Activated naive CD8-positive, alpha-beta T cell treated with anti-CD3 and anti-CD28 coated beads, Interleukin-2, amount 50 U/mL, for 24 hours (primary cell): Measurements from ENCODE around the gene MYLK.

ENCODE experiments used
- ATAC-seq: fragments of 150-1000 bp; cut with Tn5 transposase; one replicate; pipeline ENCODE4 v1.10.0; 2021
- DNase-seq: peaks from one replicate; pipeline ENCODE4 v3.0.0; 2021
- H3K27ac Mint-ChIP-seq: one replicate; pipeline ENCODE4 v1.8.0; 2021; ENCODE audit warnings: mild to moderate bottlenecking, mixed read lengths
- H3K27me3 Mint-ChIP-seq: one replicate; pipeline ENCODE4 v1.8.0; 2021; ENCODE audit warnings: mixed read lengths
- H3K36me3 Mint-ChIP-seq: one replicate; pipeline ENCODE4 v1.8.0; 2021; ENCODE audit warnings: low read depth, mixed read lengths
- H3K4me1 Mint-ChIP-seq: one replicate; pipeline ENCODE4 v1.8.0; 2021; ENCODE audit warnings: mixed read lengths
- H3K4me3 Mint-ChIP-seq: one replicate; pipeline ENCODE4 v1.8.0; 2021; ENCODE audit warnings: mild to moderate bottlenecking, moderate library complexity, mixed read lengths
- H3K9me3 Mint-ChIP-seq: one replicate; pipeline ENCODE4 v1.8.0; 2021; ENCODE audit warnings: mixed read lengths

MYLK gene

DNA sequence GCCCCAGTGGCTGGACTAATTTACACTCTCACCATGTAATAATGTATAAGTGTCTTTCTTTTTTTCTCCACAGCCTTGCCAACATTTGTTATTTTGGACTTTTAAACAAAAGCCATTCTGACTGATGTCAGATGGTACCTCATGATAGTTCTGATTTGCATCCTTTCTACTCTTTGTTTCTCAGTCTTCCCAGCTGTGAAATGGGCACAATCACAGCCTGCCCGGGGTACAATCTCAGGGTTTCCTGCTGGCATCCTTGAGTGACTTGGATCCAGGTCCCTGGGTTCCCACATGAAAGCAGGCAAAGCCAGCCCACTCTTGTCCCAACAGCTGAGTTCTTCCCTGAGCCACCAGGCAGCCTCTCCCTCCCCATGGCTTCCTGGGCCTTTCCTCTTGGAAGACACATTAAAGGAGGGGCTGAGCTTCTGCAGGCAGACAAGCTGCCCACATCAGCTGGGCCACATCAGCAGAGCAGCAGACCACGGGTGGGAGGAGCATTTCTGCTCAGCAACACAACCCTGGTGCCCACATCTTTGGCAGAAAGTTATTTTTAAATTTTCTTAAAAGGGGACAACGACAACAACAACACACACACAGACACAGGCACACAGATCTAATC lies 82.0 kb downstream of the MYLK start:
- Mint-ChIP-seq H3K4me1 (no peaks in the 10 kb centered on the region), H3K9me3 (no peaks in the 10 kb centered on the region), H3K27ac (no peak overlapping the region), H3K27me3 (no peaks in the 10 kb centered on the region), H3K36me3 (no peaks in the 10 kb centered on the region), H3K4me3 (no peak overlapping the region)
- ATAC-seq (no peak), DNase-seq (no peak)

DNA sequence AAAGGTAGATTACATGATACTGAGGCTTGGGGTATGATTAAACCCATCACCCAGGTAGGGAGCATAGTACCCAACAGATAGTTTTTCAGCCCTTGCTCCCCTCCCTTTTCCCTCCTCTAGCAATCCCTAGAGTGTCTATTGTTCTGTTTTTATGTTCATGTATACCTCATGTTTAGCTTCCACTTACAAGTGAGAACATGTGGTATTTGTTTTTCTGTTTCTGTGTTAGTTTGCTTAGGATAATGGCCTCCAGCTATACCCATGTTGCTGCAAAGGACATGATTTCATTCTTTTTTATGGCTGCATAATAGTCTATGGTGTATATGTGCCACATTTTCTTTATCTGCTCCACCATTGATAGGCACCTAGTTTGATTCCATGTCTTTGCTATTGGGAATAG lies 82.7 kb downstream of the MYLK start:
- H3K36me3 Mint-ChIP-seq: no peaks in the 10 kb centered on the region
- DNase-seq (no peak), ATAC-seq (no peak)
- no peak overlapping the region for H3K27ac Mint-ChIP-seq
- no peaks in the 10 kb centered on the region for H3K9me3 Mint-ChIP-seq
- no peak overlapping the region for H3K4me3 Mint-ChIP-seq
- H3K27me3 Mint-ChIP-seq: no peaks in the 10 kb centered on the region
- no peaks in the 10 kb centered on the region for H3K4me1 Mint-ChIP-seq

DNA sequence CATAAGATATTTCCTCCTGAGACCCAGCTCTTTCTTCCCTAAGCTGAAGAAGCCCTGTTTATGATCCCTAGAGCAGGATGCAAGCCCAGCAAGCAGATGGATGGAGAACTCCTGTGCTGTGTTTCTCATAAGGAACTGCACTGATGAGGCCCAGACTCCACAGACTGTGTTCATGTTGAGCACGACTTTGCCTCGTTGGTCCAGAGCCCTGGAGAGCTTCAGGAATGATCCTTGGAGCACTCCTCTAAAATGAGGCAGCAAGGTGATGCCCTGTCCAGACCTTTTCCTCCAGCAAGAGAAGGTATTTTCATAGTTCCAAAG lies 83.8 kb downstream of the MYLK start:
- Mint-ChIP-seq H3K27ac (no peak overlapping the region), H3K4me1 (no peaks in the 10 kb centered on the region), H3K27me3 (no peaks in the 10 kb centered on the region), H3K36me3 (no peaks in the 10 kb centered on the region), H3K4me3 (no peak overlapping the region), H3K9me3 (no peaks in the 10 kb centered on the region)
- DNase-seq (no peak), ATAC-seq (no peak)

DNA sequence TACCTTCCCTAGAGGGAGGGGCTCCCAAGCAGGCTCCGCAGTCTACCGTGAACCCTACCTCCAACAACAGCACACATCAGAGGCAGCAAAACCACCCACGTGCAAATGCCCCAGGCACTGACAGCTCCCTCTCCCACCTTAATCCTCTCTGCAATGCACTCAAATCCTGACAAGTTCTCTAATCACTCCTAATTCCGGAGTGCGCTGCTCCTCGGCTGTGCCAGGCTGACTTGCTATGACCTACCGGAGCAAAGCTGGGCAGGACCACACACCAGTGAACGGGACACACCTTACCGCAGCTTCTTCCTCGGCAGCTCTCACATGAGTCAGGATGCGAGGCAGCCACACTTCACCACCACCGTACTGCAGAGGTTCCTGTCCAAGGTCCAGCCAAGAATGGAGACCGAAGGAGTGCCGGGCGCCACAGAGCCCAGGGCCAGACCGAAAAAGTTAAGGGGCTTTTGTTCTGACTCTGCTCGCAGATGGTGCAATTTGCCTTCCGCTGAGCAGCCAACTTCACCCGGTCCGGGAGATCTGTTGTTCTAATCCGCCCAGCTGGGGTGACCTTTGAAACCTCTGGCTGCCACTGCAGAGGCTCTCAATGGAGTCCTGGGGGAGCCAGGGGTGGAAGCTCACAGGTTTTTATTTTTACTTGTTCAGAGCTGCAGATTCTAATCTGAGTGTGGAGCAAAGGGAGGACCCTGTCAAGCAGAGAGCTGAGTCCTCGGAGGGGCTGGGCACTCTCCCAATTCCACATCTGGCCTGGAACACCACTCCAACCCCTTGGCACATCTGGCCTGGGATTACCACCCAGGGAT lies 84.4 kb downstream of the MYLK start:
- Mint-ChIP-seq H3K36me3 (no peaks in the 10 kb centered on the region), H3K27ac (no peak overlapping the region), H3K4me1 (no peaks in the 10 kb centered on the region), H3K27me3 (no peaks in the 10 kb centered on the region), H3K9me3 (no peaks in the 10 kb centered on the region), H3K4me3 (no peak overlapping the region)
- no peak for ATAC-seq
- no peak for DNase-seq

DNA sequence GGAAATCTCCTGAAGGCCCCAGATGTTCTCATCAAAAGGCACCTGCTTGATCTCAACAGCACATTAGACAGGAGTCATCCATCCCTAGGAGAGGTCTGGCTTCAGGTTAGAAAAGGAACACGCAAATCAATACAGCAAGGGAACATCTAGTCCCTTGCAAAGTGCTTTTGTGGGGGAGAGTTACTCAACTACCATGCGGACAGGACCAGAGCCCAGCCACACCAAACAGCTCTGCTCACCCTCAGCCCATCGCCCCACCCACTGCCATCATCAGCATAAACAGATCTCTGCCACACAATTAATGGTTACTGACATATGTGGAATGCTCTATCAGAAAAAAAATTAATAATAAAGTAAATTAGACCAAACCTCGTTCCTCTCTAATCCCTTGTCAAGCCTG lies 85.6 kb downstream of the MYLK start:
- ATAC-seq: no peak
- Mint-ChIP-seq H3K27me3 (no peaks in the 10 kb centered on the region), H3K27ac (no peak overlapping the region), H3K4me1 (no peaks in the 10 kb centered on the region), H3K4me3 (no peak overlapping the region), H3K9me3 (no peaks in the 10 kb centered on the region), H3K36me3 (no peaks in the 10 kb centered on the region)
- no peak for DNase-seq

DNA sequence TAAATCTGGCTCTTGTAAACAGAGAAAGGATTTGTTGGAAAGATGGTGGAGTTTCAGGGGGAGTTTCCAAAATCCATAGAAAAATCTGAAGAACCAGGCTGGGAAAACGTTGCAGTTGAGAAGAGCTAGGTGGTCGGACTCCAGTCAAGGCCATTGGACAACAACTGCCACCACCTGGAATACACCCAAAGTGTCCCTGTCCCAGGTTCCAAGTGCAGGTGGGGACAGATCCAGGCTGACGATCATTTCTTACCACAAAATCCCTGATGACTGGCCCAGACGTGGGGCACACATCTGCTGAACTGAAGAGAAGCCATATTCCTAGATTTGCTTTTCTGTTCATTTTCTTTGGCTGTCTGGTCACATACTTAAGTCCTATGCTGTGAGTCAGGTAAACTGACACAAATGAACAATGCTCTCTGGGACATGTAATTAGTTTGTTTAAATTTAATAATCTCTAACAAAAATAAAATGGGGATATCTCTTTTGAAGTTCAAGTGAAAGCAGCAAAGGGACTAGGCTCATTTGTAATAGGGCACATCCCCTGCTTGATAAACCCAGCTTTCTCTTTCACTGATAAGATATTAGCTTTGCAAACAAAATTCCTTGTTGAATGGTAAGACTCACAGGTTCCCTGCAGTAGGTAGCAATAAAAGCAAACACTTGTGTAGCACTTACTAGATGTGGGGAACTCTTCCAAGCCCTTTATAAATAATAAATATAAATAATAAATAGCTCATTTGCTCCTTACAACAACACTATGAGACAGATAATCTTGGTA lies 88.5 kb downstream of the MYLK start:
- H3K27me3 Mint-ChIP-seq: no peaks in the 10 kb centered on the region
- no peaks in the 10 kb centered on the region for H3K4me1 Mint-ChIP-seq
- no peaks in the 10 kb centered on the region for H3K36me3 Mint-ChIP-seq
- no peak for DNase-seq
- H3K4me3 Mint-ChIP-seq: no peak overlapping the region
- no peak overlapping the region for H3K27ac Mint-ChIP-seq
- no peak for ATAC-seq
- H3K9me3 Mint-ChIP-seq: no peaks in the 10 kb centered on the region

DNA sequence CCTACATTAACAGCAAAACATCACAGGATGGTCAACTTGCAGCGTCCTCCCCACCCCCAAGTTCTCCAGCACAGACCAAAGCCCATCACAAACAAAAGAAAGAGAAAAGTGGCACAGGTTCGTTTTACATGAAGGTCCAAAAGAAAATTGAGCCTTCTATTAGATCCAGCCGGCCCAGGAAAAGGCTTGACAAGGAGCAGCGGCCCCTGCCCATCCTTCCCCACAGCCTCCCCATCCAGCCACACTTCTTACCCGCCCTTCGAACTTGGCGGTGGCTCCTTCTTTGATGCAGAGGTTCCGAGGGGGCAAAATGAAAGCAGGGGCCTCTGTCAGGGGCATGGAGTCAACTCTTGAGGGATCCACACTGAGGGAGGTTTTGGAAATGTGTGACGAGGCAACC lies 90.7 kb downstream of the MYLK start:
- H3K36me3 Mint-ChIP-seq: no peaks in the 10 kb centered on the region
- H3K4me3 Mint-ChIP-seq: no peak overlapping the region
- no peak for DNase-seq
- ATAC-seq: no peak
- H3K27me3 Mint-ChIP-seq: peaks cover 3% of the 10 kb centered on the region
- no peak overlapping the region for H3K27ac Mint-ChIP-seq
- no peaks in the 10 kb centered on the region for H3K9me3 Mint-ChIP-seq
- no peaks in the 10 kb centered on the region for H3K4me1 Mint-ChIP-seq

DNA sequence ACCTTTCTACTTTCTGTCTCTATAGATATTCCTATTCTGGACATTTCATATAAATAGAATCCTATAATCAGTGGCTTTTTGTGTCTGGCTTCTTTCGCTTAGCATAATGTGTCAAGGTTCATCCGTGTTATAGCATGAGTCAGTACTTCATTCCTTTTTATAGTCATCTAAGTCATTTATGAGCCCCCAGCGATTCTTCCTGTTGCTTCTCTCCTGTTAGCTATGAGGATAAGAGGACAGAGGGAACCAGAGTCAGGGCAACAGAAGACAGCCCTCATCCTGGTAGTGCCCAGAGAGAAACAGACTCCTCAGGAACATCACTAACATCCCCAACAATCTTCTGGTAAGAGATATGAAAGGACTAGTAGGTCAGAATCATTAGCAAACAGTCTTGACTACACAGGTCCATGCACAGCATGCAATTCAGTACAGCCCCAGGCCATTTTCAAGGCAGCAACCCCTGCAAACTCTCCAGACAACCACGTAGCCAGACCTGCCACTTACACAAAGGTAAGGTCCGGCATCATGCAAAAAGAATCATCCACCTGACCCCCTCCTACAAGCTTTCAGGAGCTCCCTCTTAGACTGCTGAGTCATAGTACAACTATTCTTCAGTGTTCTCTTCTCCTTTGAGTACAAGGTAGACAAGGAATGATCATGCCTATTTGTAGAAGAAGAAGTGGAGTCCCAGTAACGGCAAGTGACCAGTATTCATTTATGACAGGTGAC lies 91.5 kb downstream of the MYLK start:
- no peak overlapping the region for H3K4me3 Mint-ChIP-seq
- ATAC-seq: no peak
- no peaks in the 10 kb centered on the region for H3K9me3 Mint-ChIP-seq
- peaks cover 3% of the 10 kb centered on the region for H3K27me3 Mint-ChIP-seq
- no peaks in the 10 kb centered on the region for H3K4me1 Mint-ChIP-seq
- no peak for DNase-seq
- no peak overlapping the region for H3K27ac Mint-ChIP-seq
- no peaks in the 10 kb centered on the region for H3K36me3 Mint-ChIP-seq

DNA sequence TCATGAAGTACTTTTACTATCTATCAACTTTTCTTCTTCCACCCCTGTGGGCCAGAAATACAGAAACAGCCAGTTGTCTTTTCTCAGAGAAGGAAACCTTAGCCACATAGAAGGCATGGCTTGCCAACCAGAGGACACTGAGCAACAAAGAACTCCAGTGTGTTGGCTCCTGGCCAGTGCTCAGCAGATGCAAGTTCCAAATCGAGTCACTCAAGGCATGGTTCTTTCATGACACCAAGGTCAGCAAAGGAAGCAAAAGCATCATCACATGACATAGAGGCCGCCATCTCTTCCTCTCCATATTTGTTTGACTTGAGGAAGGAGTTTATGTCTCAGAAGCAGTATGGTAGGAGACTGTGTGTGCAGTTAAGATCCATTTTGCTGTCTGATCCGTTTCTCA lies 92.2 kb downstream of the MYLK start:
- H3K4me1 Mint-ChIP-seq: no peaks in the 10 kb centered on the region
- H3K36me3 Mint-ChIP-seq: no peaks in the 10 kb centered on the region
- no peaks in the 10 kb centered on the region for H3K9me3 Mint-ChIP-seq
- H3K27ac Mint-ChIP-seq: no peak overlapping the region
- H3K4me3 Mint-ChIP-seq: no peak overlapping the region
- peaks cover 3% of the 10 kb centered on the region for H3K27me3 Mint-ChIP-seq
- ATAC-seq: no peak
- no peak for DNase-seq

DNA sequence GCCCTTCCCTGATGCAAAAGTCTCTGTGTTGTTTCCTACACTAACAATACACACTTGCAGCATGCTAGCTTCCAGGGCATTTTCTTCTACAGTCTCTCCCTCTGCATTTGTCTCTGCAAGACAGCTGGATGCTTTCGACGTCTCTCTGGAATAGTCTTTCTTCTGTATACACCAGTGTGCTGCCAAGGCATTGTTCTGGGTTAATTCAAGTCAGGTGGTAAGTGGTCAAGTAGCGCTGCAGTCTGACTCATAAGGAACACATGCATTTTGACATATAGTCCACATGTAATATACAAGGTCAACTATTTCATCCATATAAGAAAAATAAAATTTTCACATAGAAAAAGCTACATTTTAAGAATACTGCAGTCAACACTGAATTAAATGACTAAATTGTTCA lies 92.7 kb downstream of the MYLK start:
- no peak for ATAC-seq
- peaks cover 3% of the 10 kb centered on the region for H3K27me3 Mint-ChIP-seq
- H3K4me3 Mint-ChIP-seq: no peak overlapping the region
- no peak overlapping the region for H3K27ac Mint-ChIP-seq
- no peaks in the 10 kb centered on the region for H3K36me3 Mint-ChIP-seq
- DNase-seq: no peak
- no peaks in the 10 kb centered on the region for H3K4me1 Mint-ChIP-seq
- no peaks in the 10 kb centered on the region for H3K9me3 Mint-ChIP-seq

DNA sequence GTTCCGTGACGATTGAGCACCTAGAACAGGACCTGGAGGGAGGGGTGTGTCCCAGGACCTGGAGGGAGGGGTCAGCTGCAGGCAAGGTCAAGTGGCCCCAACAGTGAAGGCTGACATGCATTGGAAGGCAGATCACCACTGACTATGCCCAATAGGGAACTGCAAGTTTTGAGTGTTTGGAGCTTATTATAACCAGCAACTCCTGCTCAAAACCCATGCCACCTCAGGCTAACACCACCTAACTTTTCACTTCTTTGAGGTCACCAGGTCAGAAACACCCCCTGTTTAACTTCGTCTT lies 93.1 kb downstream of the MYLK start:
- H3K4me1 Mint-ChIP-seq: no peaks in the 10 kb centered on the region
- H3K27ac Mint-ChIP-seq: no peak overlapping the region
- H3K36me3 Mint-ChIP-seq: no peaks in the 10 kb centered on the region
- no peak overlapping the region for H3K4me3 Mint-ChIP-seq
- no peaks in the 10 kb centered on the region for H3K9me3 Mint-ChIP-seq
- DNase-seq: no peak
- peaks cover 3% of the 10 kb centered on the region for H3K27me3 Mint-ChIP-seq
- no peak for ATAC-seq

DNA sequence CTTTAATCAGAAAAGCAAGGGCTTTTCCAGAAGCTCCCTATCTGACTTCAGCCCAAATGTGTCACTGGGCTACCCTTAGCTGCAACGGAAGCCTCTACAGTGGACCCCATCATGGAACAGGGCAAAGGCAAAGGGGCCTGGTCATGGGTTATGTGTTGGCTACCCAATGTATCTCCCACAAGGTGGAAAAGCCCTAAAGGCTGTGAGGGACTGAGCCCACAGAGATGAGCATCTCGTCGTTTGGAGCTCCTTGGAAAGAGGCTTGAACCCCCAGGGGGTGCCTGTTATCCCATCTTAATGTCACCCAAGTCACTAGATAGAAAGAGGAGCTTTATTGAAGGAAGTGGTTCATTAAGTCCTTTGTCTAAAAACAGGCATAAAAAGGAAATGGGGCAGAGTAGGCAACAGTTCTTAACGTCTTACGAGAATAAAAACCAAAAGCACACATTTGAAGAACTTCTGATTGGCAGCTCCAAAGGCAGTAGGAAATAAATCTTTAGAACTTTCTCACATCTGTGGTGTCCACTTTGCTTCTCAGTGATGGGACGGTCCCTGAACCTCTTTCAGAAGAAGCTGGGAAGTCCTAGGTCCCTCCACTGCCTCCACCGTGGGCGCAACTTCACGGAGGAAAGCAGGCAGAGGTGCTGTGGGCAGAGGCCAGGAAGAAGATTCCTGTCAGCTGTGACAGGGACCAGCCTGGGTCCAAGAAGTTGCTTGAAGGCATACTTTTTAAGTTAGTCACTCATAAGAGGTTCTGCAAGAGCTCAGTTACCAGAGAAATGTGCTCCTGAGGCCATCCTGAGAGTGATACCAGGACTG lies 93.7 kb downstream of the MYLK start:
- H3K36me3 Mint-ChIP-seq: no peaks in the 10 kb centered on the region
- H3K27me3 Mint-ChIP-seq: peaks cover 3% of the 10 kb centered on the region
- DNase-seq (no peak), ATAC-seq (no peak)
- no peak overlapping the region for H3K27ac Mint-ChIP-seq
- no peaks in the 10 kb centered on the region for H3K4me1 Mint-ChIP-seq
- H3K4me3 Mint-ChIP-seq: no peak overlapping the region
- H3K9me3 Mint-ChIP-seq: no peaks in the 10 kb centered on the region

DNA sequence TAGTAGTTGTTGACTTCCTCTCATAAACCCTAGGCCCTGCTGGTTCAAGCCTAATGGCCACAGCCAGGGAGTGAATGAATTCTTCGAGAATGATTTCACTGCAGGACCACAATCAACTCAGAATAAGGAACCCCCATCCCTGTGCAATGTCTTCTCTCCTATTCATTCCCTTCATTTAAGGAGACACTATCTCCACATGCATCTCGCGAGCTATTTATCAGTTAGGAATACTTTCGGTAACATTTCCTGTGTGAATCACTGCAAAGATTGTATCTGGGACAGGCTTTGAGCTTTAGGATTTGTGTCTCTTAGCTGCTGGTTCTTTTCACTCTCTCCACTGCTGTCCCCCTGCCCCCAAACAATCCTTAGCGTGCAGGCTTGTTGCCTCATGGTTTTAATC lies 94.4 kb downstream of the MYLK start:
- H3K4me3 Mint-ChIP-seq: no peak overlapping the region
- H3K27ac Mint-ChIP-seq: no peak overlapping the region
- ATAC-seq: no peak
- H3K27me3 Mint-ChIP-seq: peaks cover 3% of the 10 kb centered on the region
- no peaks in the 10 kb centered on the region for H3K4me1 Mint-ChIP-seq
- no peaks in the 10 kb centered on the region for H3K36me3 Mint-ChIP-seq
- no peaks in the 10 kb centered on the region for H3K9me3 Mint-ChIP-seq
- no peak for DNase-seq

DNA sequence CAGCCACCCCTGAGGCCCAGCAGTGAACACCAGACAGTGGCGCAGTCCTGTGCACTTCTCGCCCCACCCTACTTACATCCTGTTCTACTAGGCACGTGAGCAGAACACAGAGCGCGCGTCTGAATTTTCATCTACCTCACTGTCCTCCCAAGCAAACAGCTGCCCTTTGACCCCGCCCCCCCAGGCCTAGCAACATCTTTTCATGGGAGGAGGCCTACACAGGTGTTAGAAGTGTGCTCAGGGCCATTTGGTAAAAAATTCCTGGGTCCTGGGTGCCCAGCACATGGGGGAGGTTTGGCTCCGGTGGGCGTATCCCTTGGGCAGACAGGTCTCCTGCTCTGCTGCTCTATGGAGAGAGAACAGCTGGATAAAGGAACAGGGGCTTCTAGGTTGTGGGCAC lies 95.0 kb downstream of the MYLK start:
- H3K4me1 Mint-ChIP-seq: no peaks in the 10 kb centered on the region
- ATAC-seq: no peak
- peaks cover 5% of the 10 kb centered on the region for H3K27me3 Mint-ChIP-seq
- H3K36me3 Mint-ChIP-seq: no peaks in the 10 kb centered on the region
- H3K4me3 Mint-ChIP-seq: no peak overlapping the region
- H3K27ac Mint-ChIP-seq: no peak overlapping the region
- DNase-seq: no peak
- no peaks in the 10 kb centered on the region for H3K9me3 Mint-ChIP-seq
